Activated naive CD8-positive, alpha-beta T cell treated with anti-CD3 and anti-CD28 coated beads for 36 hours (primary cell): ENCODE measurements around the gene RFTN1. TPM values are rescaled to one million over a fixed set of nuclear protein-coding genes. Genes with fewer than 3 reads are reported as not detected.
A peak's percentile ranks its signal among the peaks of the same experiment; 100 is the strongest.

Experiments
- DNase-seq: peaks from one replicate; pipeline ENCODE4 v3.0.0; 2021
- H3K27ac Mint-ChIP-seq: one replicate; pipeline ENCODE4 v1.8.0; 2022; ENCODE audit warnings: mild to moderate bottlenecking, moderate library complexity, mixed read lengths
- H3K27me3 Mint-ChIP-seq: one replicate; pipeline ENCODE4 v1.8.0; 2022; ENCODE audit warnings: mild to moderate bottlenecking, mixed read lengths
- H3K36me3 Mint-ChIP-seq: one replicate; pipeline ENCODE4 v1.8.0; 2021; ENCODE audit warnings: mild to moderate bottlenecking, mixed read lengths
- H3K4me1 Mint-ChIP-seq: one replicate; pipeline ENCODE4 v1.8.0; 2021; ENCODE audit warnings: mixed read lengths
- H3K4me3 Mint-ChIP-seq: one replicate; pipeline ENCODE4 v1.8.0; 2022; ENCODE audit warnings: mild to moderate bottlenecking, moderate library complexity, mixed read lengths
- H3K9me3 Mint-ChIP-seq: one replicate; pipeline ENCODE4 v1.8.0; 2022; ENCODE audit warnings: mixed read lengths
- total RNA-seq, 2 experiments: library from RNA; stranded (reverse); gene quantifications; one replicate each; pipeline ENCODE4 v1.2.3, GENCODE V29; 2021

RFTN1 gene
- total RNA-seq, 2 experiments from 2014 or later: 84.2 to 84.8 TPM

DNA sequence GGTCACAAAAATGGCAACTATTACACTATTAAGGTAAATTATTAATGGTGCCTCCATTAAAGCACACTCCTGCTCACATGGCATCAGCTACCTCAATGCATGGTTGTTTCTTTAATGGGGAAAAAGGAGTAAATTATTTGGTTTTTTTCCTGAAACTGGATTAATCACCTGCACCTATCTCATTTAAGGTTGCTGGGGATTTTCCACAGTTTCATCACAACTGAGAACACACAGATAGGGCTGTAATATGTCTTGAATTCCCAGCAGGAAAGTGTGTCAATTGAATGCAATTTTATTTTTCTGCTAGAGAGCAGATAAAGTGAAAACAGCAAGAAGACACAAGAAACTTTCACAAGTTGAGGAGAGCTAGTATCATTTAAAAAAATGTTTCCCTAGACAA is 36.4 kb downstream of the RFTN1 start:
- peak overlapping the region; percentile 34 for H3K27ac Mint-ChIP-seq
- no peak overlapping the region for H3K4me3 Mint-ChIP-seq
- H3K36me3 Mint-ChIP-seq: peaks cover 96% of the 10 kb centered on the region
- H3K27me3 Mint-ChIP-seq: no peaks in the 10 kb centered on the region
- H3K4me1 Mint-ChIP-seq: peaks cover 56% of the 10 kb centered on the region
- peaks cover 3% of the 10 kb centered on the region for H3K9me3 Mint-ChIP-seq
- no peak for DNase-seq

DNA sequence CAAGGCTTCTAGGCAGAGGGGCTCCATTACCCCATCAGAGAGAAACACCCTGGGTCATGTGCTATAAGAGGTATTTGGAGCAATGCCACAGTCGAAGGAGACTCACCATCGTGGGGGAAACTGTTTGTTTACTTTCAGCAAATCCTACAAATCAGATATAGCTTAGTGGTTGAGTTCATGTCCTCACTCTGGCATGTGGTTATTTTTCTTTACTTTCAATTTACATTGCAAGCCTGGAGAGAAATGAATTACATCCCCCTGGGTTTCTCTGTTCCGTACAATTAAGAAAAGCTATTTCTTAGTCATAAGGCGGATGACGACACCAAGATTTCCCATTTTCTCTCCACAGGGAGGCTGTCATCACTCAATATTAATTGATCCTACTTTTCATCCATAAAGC is 36.9 kb downstream of the RFTN1 start:
- peaks cover 52% of the 10 kb centered on the region for H3K4me1 Mint-ChIP-seq
- no peak for DNase-seq
- no peak overlapping the region for H3K27ac Mint-ChIP-seq
- peaks cover 3% of the 10 kb centered on the region for H3K9me3 Mint-ChIP-seq
- H3K27me3 Mint-ChIP-seq: no peaks in the 10 kb centered on the region
- peaks cover 96% of the 10 kb centered on the region for H3K36me3 Mint-ChIP-seq
- H3K4me3 Mint-ChIP-seq: no peak overlapping the region

DNA sequence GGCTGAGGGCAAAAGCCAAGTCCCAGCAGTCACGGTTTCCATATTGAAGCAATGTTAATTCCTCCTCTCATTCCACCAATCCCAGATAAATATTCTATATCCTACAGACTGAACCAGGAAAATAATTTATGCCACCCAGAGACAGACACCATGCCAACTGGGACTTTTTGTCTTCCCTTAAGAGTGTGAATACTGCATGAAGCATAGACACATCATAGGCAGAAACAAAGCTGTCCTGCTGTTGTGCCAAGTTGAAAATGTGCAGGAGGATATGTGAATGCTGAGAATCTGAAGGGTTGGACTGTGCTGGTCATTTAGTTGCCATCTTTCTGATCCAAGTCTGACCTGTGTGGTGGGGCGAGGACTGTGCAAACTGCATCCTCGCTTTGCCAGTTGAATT is 37.7 kb downstream of the RFTN1 start:
- DNase-seq: no peak
- Mint-ChIP-seq H3K4me1 (peaks cover 44% of the 10 kb centered on the region), H3K4me3 (no peak overlapping the region), H3K9me3 (peaks cover 3% of the 10 kb centered on the region), H3K36me3 (peaks cover 97% of the 10 kb centered on the region), H3K27me3 (no peaks in the 10 kb centered on the region), H3K27ac (no peak overlapping the region)

DNA sequence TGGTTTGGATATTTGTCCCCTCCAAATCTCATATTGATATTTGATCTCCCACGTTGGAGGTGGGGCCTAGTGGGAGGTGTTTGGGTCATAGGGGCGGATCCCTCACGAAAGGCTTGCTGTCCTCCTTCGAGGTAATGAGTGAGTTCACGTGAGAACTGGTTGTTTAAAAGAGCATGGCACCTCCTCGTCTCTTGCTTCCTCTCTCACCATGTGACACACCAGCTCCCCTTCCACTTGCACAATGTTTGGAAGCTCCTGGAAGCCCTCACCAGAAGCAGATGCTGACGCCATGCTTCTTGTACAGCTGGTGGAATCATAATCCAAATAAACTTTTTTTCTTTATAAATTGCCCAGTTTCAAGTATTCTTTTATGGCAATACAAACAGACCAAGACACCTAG is 38.6 kb downstream of the RFTN1 start:
- Mint-ChIP-seq H3K9me3 (peaks cover 4% of the 10 kb centered on the region), H3K4me3 (no peak overlapping the region), H3K36me3 (peaks cover 98% of the 10 kb centered on the region), H3K27me3 (no peaks in the 10 kb centered on the region), H3K4me1 (peaks cover 43% of the 10 kb centered on the region), H3K27ac (no peak overlapping the region)
- DNase-seq: no peak

DNA sequence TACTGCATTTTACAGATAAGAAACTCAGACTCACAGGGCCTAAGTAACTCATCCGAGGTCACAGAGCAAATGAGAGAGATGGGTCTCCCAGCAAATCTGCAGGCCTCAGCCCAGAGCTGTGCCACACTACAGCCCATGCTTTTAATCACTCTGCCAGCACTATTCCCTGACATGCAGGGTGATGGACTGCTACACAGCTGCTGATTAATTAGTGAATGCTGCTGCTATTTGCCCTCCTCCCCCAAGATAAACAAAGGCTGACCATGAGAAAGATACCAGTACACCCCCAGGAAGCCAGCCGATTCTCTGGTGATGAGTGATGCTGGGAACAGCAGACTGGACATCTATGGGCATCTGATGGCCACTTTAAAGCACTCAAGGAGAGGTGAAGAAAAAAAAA is 39.3 kb downstream of the RFTN1 start:
- H3K4me1 Mint-ChIP-seq: peaks cover 42% of the 10 kb centered on the region
- H3K9me3 Mint-ChIP-seq: peaks cover 4% of the 10 kb centered on the region
- DNase-seq: no peak
- peaks cover 97% of the 10 kb centered on the region for H3K36me3 Mint-ChIP-seq
- no peak overlapping the region for H3K4me3 Mint-ChIP-seq
- no peak overlapping the region for H3K27ac Mint-ChIP-seq
- no peaks in the 10 kb centered on the region for H3K27me3 Mint-ChIP-seq

DNA sequence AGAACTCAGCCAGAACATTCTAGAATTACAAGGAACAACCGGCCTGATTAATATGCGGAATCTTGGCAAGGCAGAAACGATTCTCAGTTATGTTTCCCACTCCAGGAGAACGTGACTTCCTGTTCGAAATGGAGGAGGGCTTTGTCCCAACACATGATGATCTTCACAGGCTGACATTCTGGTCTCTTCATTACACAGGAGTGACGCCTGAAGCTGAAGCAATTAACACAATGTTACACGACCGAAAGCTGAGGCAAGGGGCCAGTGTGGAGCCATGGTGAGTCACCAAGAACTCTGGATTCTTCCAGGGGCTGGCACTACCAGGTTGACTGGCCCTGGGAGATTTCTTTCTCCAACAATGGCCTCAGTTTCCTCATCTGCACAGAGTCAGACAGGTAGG is 40.9 kb downstream of the RFTN1 start:
- H3K4me3 Mint-ChIP-seq: no peak overlapping the region
- H3K36me3 Mint-ChIP-seq: peaks cover 94% of the 10 kb centered on the region
- no peak for DNase-seq
- no peaks in the 10 kb centered on the region for H3K27me3 Mint-ChIP-seq
- no peak overlapping the region for H3K27ac Mint-ChIP-seq
- H3K4me1 Mint-ChIP-seq: peaks cover 48% of the 10 kb centered on the region
- peaks cover 4% of the 10 kb centered on the region for H3K9me3 Mint-ChIP-seq

DNA sequence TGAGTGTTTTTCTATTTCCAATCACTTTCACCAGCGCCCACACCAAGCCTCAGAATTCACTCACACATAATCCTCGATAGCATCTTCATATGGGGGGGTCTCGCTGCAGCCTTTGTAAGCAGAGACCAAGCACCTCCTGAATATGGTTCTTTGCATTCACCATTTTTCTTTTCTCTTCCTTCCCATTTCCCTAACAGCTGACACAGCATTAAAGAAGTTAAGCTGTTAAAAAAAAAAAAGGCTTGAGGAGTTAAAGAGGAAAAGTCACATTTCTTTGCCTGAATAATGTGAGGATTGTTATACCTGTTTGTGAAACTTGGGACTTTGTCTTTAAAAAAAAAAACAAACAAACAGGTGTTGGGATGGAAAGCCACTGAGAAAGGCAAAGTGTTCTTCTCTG is 41.6 kb downstream of the RFTN1 start:
- no peak overlapping the region for H3K27ac Mint-ChIP-seq
- H3K27me3 Mint-ChIP-seq: no peaks in the 10 kb centered on the region
- peaks cover 94% of the 10 kb centered on the region for H3K36me3 Mint-ChIP-seq
- H3K9me3 Mint-ChIP-seq: peaks cover 3% of the 10 kb centered on the region
- no peak for DNase-seq
- peaks cover 51% of the 10 kb centered on the region for H3K4me1 Mint-ChIP-seq
- H3K4me3 Mint-ChIP-seq: no peak overlapping the region

DNA sequence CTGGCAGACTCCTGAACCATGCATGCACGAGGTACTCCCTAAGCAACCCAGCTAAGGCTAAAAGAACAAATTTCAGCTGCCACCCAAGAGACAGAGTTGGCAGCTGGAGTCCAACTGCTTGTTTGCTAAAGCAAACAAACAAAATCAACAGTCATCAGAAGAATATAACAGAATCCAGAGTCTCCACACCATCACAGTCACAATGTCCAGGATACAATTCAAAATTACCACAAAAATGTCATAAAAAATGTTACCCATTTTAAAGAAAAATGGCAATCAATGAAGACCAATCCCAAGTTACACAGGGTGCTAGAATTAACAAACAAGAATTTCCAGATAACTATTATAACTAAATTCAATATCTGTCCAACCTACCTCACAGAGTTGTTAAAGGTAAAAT is 42.9 kb downstream of the RFTN1 start:
- H3K4me1 Mint-ChIP-seq: peaks cover 51% of the 10 kb centered on the region
- H3K9me3 Mint-ChIP-seq: peaks cover 3% of the 10 kb centered on the region
- H3K36me3 Mint-ChIP-seq: peaks cover 90% of the 10 kb centered on the region
- H3K4me3 Mint-ChIP-seq: no peak overlapping the region
- no peaks in the 10 kb centered on the region for H3K27me3 Mint-ChIP-seq
- DNase-seq: no peak
- H3K27ac Mint-ChIP-seq: peak overlapping the region; percentile 22

DNA sequence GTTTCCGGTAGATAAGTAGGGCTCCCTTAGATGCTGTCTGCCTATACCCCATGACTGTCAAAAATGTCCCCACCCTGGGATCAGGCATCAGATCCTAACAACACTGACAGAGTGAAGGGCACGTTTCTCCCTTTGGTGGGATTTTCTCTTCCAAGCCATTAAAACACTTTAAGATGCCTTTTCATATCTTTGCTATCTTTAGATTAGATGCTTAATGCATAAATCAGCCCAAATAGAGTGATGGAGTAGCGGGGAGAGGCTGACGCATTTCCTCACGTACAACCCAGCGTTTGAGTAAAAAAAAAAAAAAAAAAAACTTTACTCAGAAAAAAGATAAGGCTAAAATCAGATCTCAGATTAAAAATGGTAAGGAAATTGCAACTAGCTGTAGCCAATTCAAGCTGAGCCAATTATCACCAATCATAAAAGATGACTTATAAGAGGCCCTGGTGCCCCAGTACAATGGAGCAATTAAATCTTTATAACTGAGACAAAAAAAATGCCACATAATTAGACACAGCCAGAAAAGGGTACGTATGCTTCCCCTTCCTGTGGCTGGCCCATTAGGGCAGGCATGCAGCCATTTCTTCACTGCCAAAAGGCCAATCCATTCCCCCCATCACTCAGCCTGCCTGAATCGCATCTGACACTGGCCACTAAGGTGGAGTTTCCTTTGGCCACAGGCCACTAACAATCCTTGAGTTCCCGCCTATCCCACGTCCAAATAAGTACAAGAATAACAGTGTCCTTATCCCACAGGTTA is 45.0 kb downstream of the RFTN1 start:
- Mint-ChIP-seq H3K4me3 (peak overlapping the region; percentile 77), H3K4me1 (peaks cover 53% of the 10 kb centered on the region)

DNA sequence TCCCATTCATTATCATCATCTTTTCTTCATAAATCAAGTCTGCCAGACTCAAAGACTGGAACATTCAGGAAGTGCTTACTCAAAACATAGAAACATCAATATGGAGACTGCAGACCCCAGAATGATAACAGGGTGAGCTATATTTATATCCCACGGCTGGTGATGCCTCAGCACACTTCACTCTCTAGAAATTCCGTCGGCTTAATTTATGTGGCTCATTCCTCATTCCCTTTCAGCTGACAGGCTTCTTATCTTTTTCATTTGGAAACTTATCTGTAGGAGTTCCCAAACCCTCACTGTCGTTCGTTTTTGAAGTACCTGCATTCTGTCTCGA is 45.5 kb downstream of the RFTN1 start:
- Mint-ChIP-seq H3K9me3 (peaks cover 3% of the 10 kb centered on the region), H3K27ac (peak overlapping the region; percentile 94), H3K4me1 (peaks cover 56% of the 10 kb centered on the region), H3K36me3 (peaks cover 81% of the 10 kb centered on the region), H3K27me3 (no peaks in the 10 kb centered on the region), H3K4me3 (peak overlapping the region; percentile 77)
- DNase-seq: no peak

More for the DNA sequence above, 45.0 kb downstream of the RFTN1 start:
- Mint-ChIP-seq H3K27ac (peak overlapping the region; percentile 94), H3K36me3 (peaks cover 86% of the 10 kb centered on the region), H3K27me3 (no peaks in the 10 kb centered on the region), H3K9me3 (peaks cover 3% of the 10 kb centered on the region)
- DNase-seq: no peak

DNA sequence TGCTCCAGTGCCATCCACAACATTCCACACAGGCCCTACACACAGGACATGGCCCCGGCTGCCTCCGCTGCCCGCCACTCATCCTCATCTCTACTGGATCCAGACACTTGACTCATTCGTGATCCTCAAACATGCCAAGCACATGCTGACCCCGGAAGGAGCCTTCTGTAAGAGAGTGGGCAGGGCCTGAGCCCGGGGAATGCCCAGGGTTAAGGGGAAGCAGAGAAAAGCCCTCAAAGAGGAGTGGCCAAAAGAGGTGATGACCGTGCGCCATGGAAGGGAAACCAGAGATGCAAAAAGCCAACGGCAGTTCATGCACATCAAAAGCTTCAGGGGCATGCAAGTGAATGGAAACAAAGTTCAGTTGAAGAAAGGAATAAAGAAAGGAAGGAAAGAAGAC is 46.1 kb downstream of the RFTN1 start:
- peak; percentile 72 for DNase-seq
- H3K4me1 Mint-ChIP-seq: peaks cover 57% of the 10 kb centered on the region
- peak overlapping the region; percentile 77 for H3K4me3 Mint-ChIP-seq
- peaks cover 3% of the 10 kb centered on the region for H3K9me3 Mint-ChIP-seq
- H3K36me3 Mint-ChIP-seq: peaks cover 79% of the 10 kb centered on the region
- H3K27ac Mint-ChIP-seq: peak overlapping the region; percentile 94
- H3K27me3 Mint-ChIP-seq: no peaks in the 10 kb centered on the region

DNA sequence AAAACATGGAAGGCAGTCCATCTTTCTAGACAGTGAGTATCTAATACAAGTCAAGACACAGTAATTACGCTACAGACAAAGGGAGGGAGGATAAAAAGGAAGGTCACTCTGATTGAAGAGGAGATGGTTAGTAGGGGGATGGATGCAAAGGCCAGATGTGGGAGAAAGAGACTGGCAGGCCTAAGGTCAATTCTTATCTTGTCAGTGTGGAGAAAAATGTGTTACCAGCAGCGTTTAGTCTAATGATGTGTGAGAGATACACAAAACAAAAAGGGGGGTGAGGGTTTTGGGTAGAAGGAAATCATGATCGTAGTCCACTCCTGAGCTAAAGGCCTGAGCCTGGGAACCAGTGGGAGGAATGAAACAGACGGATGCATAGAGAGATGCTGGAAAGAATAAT is 46.7 kb downstream of the RFTN1 start:
- no peak overlapping the region for H3K4me3 Mint-ChIP-seq

DNA sequence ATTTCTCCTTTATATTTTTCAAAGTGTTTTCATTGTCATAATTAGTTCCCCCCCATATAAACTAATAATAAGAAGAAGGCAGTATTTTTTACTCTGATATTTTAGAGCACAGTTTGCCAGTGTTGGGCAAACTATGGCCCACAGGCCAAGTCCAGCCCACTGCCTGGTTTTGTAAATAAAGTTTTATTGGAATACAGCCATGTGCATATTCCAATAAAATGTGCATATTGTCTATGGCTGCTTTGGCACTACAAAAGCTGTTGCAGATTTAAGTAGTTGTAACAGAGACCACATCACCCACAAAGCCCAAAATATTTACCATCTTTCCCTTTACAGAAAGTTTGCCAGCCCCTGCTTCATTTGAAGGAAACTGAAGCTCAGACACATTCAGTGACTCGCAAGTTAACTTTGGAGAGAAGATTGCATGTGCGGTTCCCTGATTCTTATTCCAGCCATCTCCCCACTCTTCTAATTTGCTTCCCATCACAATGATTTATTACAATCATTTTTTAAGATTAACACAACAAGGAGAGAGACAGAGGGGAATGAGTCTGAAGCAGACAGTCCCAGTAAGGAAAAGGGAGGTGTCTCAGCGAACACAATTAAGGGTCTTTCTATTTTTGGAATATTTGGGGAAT is 48.9 kb downstream of the RFTN1 start:
- H3K4me3 Mint-ChIP-seq: no peak overlapping the region
- no peak overlapping the region for H3K27ac Mint-ChIP-seq
- DNase-seq: no peak
- peaks cover 1% of the 10 kb centered on the region for H3K9me3 Mint-ChIP-seq
- H3K4me1 Mint-ChIP-seq: peaks cover 56% of the 10 kb centered on the region
- H3K27me3 Mint-ChIP-seq: no peaks in the 10 kb centered on the region
- H3K36me3 Mint-ChIP-seq: peaks cover 55% of the 10 kb centered on the region

More for the DNA sequence above, 46.7 kb downstream of the RFTN1 start:
- Mint-ChIP-seq H3K27ac (peak overlapping the region; percentile 34), H3K27me3 (no peaks in the 10 kb centered on the region), H3K9me3 (peaks cover 3% of the 10 kb centered on the region), H3K4me1 (peaks cover 60% of the 10 kb centered on the region), H3K36me3 (peaks cover 75% of the 10 kb centered on the region)
- no peak for DNase-seq

DNA sequence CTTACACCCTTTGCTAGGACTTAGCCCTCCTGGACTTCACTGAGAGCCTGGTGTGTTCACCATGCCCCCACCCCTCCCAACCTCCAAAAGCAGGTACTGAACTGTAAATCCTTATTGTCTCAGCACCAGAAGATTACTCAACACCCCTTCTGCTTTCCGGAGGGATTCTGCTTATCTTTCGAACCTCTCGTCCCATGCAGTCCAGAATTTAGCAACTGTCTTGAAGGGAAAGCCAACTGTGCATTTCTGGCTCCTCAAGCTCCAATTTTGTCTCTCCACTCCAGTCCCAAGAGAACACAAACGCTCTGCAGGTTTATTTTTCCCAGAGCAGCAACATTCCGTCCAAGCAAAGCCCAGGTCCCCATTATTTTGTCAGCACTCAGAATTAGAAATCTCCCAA is 49.6 kb downstream of the RFTN1 start:
- no peaks in the 10 kb centered on the region for H3K27me3 Mint-ChIP-seq
- H3K27ac Mint-ChIP-seq: no peak overlapping the region
- no peak overlapping the region for H3K4me3 Mint-ChIP-seq
- peaks cover 1% of the 10 kb centered on the region for H3K9me3 Mint-ChIP-seq
- no peak for DNase-seq
- H3K4me1 Mint-ChIP-seq: peaks cover 49% of the 10 kb centered on the region
- H3K36me3 Mint-ChIP-seq: peaks cover 51% of the 10 kb centered on the region

DNA sequence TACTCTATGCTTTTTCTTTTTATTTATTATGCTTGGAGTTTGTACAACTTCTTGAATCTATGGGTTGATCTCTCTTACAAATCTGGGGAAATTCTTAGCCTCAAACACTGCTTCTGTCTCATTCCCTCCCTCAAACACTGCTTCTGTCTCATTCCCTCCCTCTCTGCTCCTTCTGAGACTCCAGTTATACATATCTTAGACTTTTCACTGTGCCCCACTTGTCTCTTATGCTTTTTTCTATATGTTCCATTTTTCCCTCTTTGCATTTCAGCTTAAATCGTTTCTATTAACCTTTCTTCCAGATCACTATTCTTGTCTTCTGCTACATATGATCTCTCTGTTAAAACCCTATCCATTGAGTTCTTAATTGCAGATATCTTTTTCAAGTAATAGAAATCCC is 50.4 kb downstream of the RFTN1 start:
- Mint-ChIP-seq H3K4me1 (peaks cover 45% of the 10 kb centered on the region), H3K27ac (peak overlapping the region; percentile 77), H3K9me3 (peaks cover 1% of the 10 kb centered on the region), H3K4me3 (peak overlapping the region; percentile 8), H3K27me3 (no peaks in the 10 kb centered on the region), H3K36me3 (peaks cover 54% of the 10 kb centered on the region)
- no peak for DNase-seq

DNA sequence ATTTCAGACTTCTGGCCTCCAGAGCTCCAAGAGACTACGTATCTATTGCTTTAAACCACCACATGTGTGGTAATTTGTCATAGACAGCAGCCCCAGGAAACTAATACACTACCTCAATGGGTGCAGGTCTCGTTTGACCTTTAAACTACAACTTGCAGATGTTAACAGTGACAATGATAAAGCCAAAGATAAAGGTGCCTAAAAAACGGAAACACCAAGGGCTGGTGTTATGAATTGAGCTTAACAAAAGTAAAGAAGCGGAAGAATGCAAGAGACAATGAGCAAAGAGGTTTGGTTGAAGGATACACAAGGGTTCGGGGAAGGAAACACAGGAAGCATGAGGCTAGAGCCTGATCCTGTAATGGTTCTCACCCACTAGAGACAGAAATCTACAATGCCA is 50.8 kb downstream of the RFTN1 start:
- Mint-ChIP-seq H3K9me3 (peaks cover 1% of the 10 kb centered on the region), H3K27me3 (no peaks in the 10 kb centered on the region), H3K27ac (peak overlapping the region; percentile 77), H3K4me3 (peak overlapping the region; percentile 26), H3K36me3 (peaks cover 53% of the 10 kb centered on the region), H3K4me1 (peaks cover 43% of the 10 kb centered on the region)
- peak; percentile 10 for DNase-seq
